OCI-LY7 (cell line): ENCODE measurements around the gene CALR3. TPM values are rescaled to one million over a fixed set of nuclear protein-coding genes. Genes with fewer than 3 reads are reported as not detected.
"Not testable (repeated sequence)": the region's sequence is repeated elsewhere in the genome, so short reads cannot be mapped to it uniquely, and the experiment has no call there.

Experiments used
- BruUV-seq: library from RNA; stranded (reverse); fragments of 400-500 nt; replicated peaks from 2 replicates; lab custom pipeline; 2021; lab: Mats Ljungman, UMichigan
- CTCF ChIA-PET: fragments of 300-600 bp; sonication (Branson Sonifier 250); formaldehyde crosslinking; loops from one replicate; lab custom pipeline; 2022; ENCODE audit warnings: antibody characterized with exemption; ENCODE audit not compliant: unreplicated experiment; lab: Charles Lee
- POLR2A ChIA-PET: fragments of 300-600 bp; sonication (Branson Sonifier 250); formaldehyde crosslinking; loops from one replicate; lab custom pipeline; 2022; ENCODE audit warnings: antibody characterized with exemption; lab: Charles Lee
- DNase-seq: peaks from one replicate; pipeline ENCODE4 v3.0.0-alpha.2; 2015; ENCODE audit warnings: low spot score
- H2AFZ ChIP-seq: fragments of 200-600 bp; sonication (generic), shearing (Covaris generic); 2 replicates; pipeline ENCODE4 v1.6.1; 2014; ENCODE audit warnings: mild to moderate bottlenecking, antibody characterized with exemption, low read length, moderate library complexity
- H3K27ac ChIP-seq: fragments of 200-600 bp; sonication (generic); 2 replicates; pipeline ENCODE4 v1.5.1; 2014; ENCODE audit warnings: mixed run types, low read depth, mild to moderate bottlenecking, moderate library complexity, low read length, inconsistent platforms; ENCODE audit not compliant: poor library complexity, severe bottlenecking
- H3K36me3 ChIP-seq: fragments of 200-600 bp; sonication (generic); 2 replicates; pipeline ENCODE4 v1.6.1; 2014; ENCODE audit warnings: mild to moderate bottlenecking, antibody characterized with exemption, low read length, moderate library complexity, mixed read lengths; ENCODE audit not compliant: insufficient read depth
- H3K4me1 ChIP-seq: fragments of 200-600 bp; sonication (generic); 2 replicates; pipeline ENCODE4 v1.5.1; 2014; ENCODE audit warnings: mild to moderate bottlenecking, low read length; ENCODE audit not compliant: insufficient read depth, poor library complexity, severe bottlenecking
- H3K4me2 ChIP-seq: fragments of 200-600 bp; sonication (generic); 2 replicates; pipeline ENCODE4 v1.6.1; 2014; ENCODE audit warnings: mild to moderate bottlenecking, low read length
- H3K4me3 ChIP-seq: fragments of 200-600 bp; sonication (generic); 2 replicates; pipeline ENCODE4 v1.5.1; 2014; ENCODE audit warnings: mild to moderate bottlenecking, low read depth, low read length; ENCODE audit not compliant: poor library complexity, severe bottlenecking
- H3K79me2 ChIP-seq: fragments of 200-600 bp; sonication (generic); 2 replicates; pipeline ENCODE4 v1.6.1; 2016; ENCODE audit warnings: low read depth, mild to moderate bottlenecking, low read length, moderate library complexity, mixed read lengths; ENCODE audit not compliant: insufficient read depth
- H3K9me2 ChIP-seq: fragments of 200-600 bp; sonication (generic); 2 replicates; pipeline ENCODE4 v1.6.1; 2016; ENCODE audit warnings: mild to moderate bottlenecking, low read length, mixed read lengths; ENCODE audit not compliant: insufficient read depth
- H3K9me3 ChIP-seq: fragments of 200-600 bp; sonication (generic); 2 replicates; pipeline ENCODE4 v1.6.1; 2014; ENCODE audit warnings: mild to moderate bottlenecking, mixed run types, low read length, mixed read lengths
- H4K20me1 ChIP-seq: fragments of 200-600 bp; sonication (generic); 2 replicates; pipeline ENCODE4 v1.6.1; 2014; ENCODE audit warnings: mild to moderate bottlenecking, antibody characterized with exemption, low read length, moderate library complexity, mixed read lengths; ENCODE audit not compliant: insufficient read depth
- EZH2phosphoT487 ChIP-seq: fragments of 200-600 bp; sonication (generic); IDR thresholded peaks from 2 replicates; pipeline ENCODE4 v1.6.1; 2018; ENCODE audit warnings: low read depth, borderline replicate concordance, mild to moderate bottlenecking, mixed run types, antibody characterized with exemption, low read length, moderate library complexity, mixed read lengths
- intact Hi-C: fragments of 100-400 bp; cut with micrococcal nuclease; formaldehyde crosslinking; loops from one replicate; pipeline ENCODE4 v1.10.0; 2022; ENCODE audit not compliant: unreplicated experiment
- total RNA-seq, 2 experiments: library from RNA; depleted of rRNA in 1 of 2; stranded (reverse); fragments of >200 nt in 1 of 2; shearing (Covaris generic) in 1 of 2; gene quantifications; 2 replicates each; pipeline ENCODE4 v1.2.3, GENCODE V29; 2014 to 2022
- TF ChIP-seq, protein P1 (sequence below): fragments of 200-600 bp; sonication (generic); conservative IDR thresholded peaks from 2 replicates; pipeline ENCODE4 v1.5.1; 2014; ENCODE audit warnings: mild to moderate bottlenecking, antibody characterized with exemption, low read length, moderate library complexity, mixed read lengths

CALR3 gene
- total RNA-seq, 2 experiments from 2014 or later = not detected

GRCh38 chr19:16470541-16470910 is 25.4 kb downstream of the CALR3 start:
- intact Hi-C loops = no loop called here
- Histone ChIP-seq H3K9me2 (no peaks in the 10 kb centered on the region), H3K36me3 (peaks cover 5% of the 10 kb centered on the region), H4K20me1 (peaks cover 11% of the 10 kb centered on the region; the same call in 1 of the 2 replicates), H3K4me2 (peak overlapping the region; percentile 100), H3K4me1 (peaks cover 47% of the 10 kb centered on the region), H3K79me2 (peaks cover 59% of the 10 kb centered on the region), H3K27ac (no peak overlapping the region), H3K4me3 (peak overlapping the region; percentile 98), H2AFZ (no peak overlapping the region), H3K9me3 (peaks cover 7% of the 10 kb centered on the region; the same call in 1 of the 2 replicates)
- BruUV-seq = no TSS peak
- ChIA-PET CTCF (no interaction called here), POLR2A (interaction anchor here (1.5 kb wide), 1 partner anchor 29 kb away, joined by 3 read pairs; no protein-coding TSS in a partner anchor)
- TF ChIP-seq, protein P1, sequence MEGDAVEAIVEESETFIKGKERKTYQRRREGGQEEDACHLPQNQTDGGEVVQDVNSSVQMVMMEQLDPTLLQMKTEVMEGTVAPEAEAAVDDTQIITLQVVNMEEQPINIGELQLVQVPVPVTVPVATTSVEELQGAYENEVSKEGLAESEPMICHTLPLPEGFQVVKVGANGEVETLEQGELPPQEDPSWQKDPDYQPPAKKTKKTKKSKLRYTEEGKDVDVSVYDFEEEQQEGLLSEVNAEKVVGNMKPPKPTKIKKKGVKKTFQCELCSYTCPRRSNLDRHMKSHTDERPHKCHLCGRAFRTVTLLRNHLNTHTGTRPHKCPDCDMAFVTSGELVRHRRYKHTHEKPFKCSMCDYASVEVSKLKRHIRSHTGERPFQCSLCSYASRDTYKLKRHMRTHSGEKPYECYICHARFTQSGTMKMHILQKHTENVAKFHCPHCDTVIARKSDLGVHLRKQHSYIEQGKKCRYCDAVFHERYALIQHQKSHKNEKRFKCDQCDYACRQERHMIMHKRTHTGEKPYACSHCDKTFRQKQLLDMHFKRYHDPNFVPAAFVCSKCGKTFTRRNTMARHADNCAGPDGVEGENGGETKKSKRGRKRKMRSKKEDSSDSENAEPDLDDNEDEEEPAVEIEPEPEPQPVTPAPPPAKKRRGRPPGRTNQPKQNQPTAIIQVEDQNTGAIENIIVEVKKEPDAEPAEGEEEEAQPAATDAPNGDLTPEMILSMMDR = no peak
- TF ChIP-seq EZH2phosphoT487 = no peak
- no peak for DNase-seq

- peak overlapping the region; percentile 46; the same call in 1 of the 2 replicates for H3K4me2 ChIP-seq
- peaks cover 88% of the 10 kb centered on the region for H3K79me2 ChIP-seq
- no TSS peak for BruUV-seq
- intact Hi-C loops = no loop called here
- peaks cover 56% of the 10 kb centered on the region for H3K4me1 ChIP-seq
- H3K27ac ChIP-seq = no peak overlapping the region
- no peak for TF ChIP-seq EZH2phosphoT487
- TF ChIP-seq, protein P1 = no peak
- peaks cover 19% of the 10 kb centered on the region for H4K20me1 ChIP-seq
- H3K4me3 ChIP-seq = no peak overlapping the region
- ChIA-PET POLR2A (no interaction called here), CTCF (no interaction called here)
- H2AFZ ChIP-seq = no peak overlapping the region
- no peak for DNase-seq
- no peaks in the 10 kb centered on the region for H3K9me2 ChIP-seq
- H3K9me3 ChIP-seq = no peaks in the 10 kb centered on the region
- H3K36me3 ChIP-seq = peaks cover 18% of the 10 kb centered on the region
Measured at GRCh38 chr19:16467581-16467980, 28.4 kb downstream of the CALR3 start.

- peaks cover 57% of the 10 kb centered on the region for H3K4me1 ChIP-seq
- H3K4me2 ChIP-seq, POLR2A ChIA-PET, H3K4me3 ChIP-seq, H2AFZ ChIP-seq, H3K9me3 ChIP-seq, BruUV-seq, intact Hi-C loops, CTCF ChIA-PET, H3K9me2 ChIP-seq, H3K27ac ChIP-seq, DNase-seq: not testable (repeated sequence)
- peaks cover 21% of the 10 kb centered on the region for H3K36me3 ChIP-seq
- peaks cover 19% of the 10 kb centered on the region for H4K20me1 ChIP-seq
- peaks cover 95% of the 10 kb centered on the region for H3K79me2 ChIP-seq
Measured at GRCh38 chr19:16466802-16467427, 29.1 kb downstream of the CALR3 start.
